WTC11 (cell line): ENCODE data around the gene EDIL3. TPM values are rescaled to one million over a fixed set of nuclear protein-coding genes. Genes with fewer than 3 reads are reported as not detected.

ENCODE experiments used
- ATAC-seq: fragments of 200-7000 bp; cut with Tn5 transposase; 2 replicates; pipeline ENCODE4 v1.10.0; 2021; ENCODE audit warnings: mild to moderate bottlenecking, moderate library complexity
- CTCF ChIA-PET: fragments of 300-600 bp; sonication (Branson Sonifier 250); formaldehyde crosslinking; loops from one replicate; lab custom pipeline; 2021; ENCODE audit warnings: antibody characterized with exemption; lab: Charles Lee
- POLR2A ChIA-PET: fragments of 350-600 bp; sonication (Branson Sonifier 250); formaldehyde crosslinking; loops from one replicate; lab custom pipeline; 2021; ENCODE audit warnings: antibody characterized with exemption; lab: Charles Lee
- DNase-seq: peaks from one replicate; pipeline ENCODE4 v3.0.0; 2021; ENCODE audit warnings: low spot score
- H3K27ac Mint-ChIP-seq: 2 replicates; pipeline ENCODE4 v1.8.0; 2021; ENCODE audit warnings: mixed read lengths
- H3K27me3 Mint-ChIP-seq: 2 replicates; pipeline ENCODE4 v1.8.0; 2021; ENCODE audit warnings: low read depth, mild to moderate bottlenecking, moderate library complexity, mixed read lengths
- H3K36me3 Mint-ChIP-seq: 2 replicates; pipeline ENCODE4 v1.8.0; 2021; ENCODE audit warnings: mixed read lengths
- H3K4me1 Mint-ChIP-seq: 2 replicates; pipeline ENCODE4 v1.8.0; 2022; ENCODE audit warnings: mixed read lengths
- H3K4me3 Mint-ChIP-seq: 2 replicates; pipeline ENCODE4 v1.8.0; 2021; ENCODE audit warnings: mild to moderate bottlenecking, moderate library complexity, mixed read lengths
- H3K9me3 Mint-ChIP-seq: 2 replicates; pipeline ENCODE4 v1.8.0; 2021; ENCODE audit warnings: mixed read lengths
- ATF1 ChIP-seq: sonication (generic); formaldehyde crosslinking; IDR thresholded peaks from 2 replicates; pipeline ENCODE4 v1.8.1; 2023; ENCODE audit warnings: mild to moderate bottlenecking, moderate library complexity, missing genetic modification reagents
- CBFB ChIP-seq: sonication (generic); formaldehyde crosslinking; IDR thresholded peaks from 2 replicates; pipeline ENCODE4 v1.8.1; 2022; ENCODE audit warnings: mild to moderate bottlenecking, low read depth, missing genetic modification reagents
- CDX4 ChIP-seq: fragments of 250-450 bp; sonication (Bioruptor Pico); IDR thresholded peaks from 2 replicates; pipeline ENCODE4 v1.9.0; 2021; ENCODE audit warnings: moderate library complexity, mild to moderate bottlenecking, inconsistent platforms, borderline replicate concordance
- CREB1 ChIP-seq: sonication (generic); formaldehyde crosslinking; IDR thresholded peaks from 2 replicates; pipeline ENCODE4 v1.8.0; 2023; ENCODE audit warnings: mild to moderate bottlenecking, missing genetic modification reagents
- EMX1 ChIP-seq: fragments of 250-450 bp; sonication (Bioruptor Pico); IDR thresholded peaks from 2 replicates; pipeline ENCODE4 v1.8.0; 2021; ENCODE audit warnings: mild to moderate bottlenecking
- ETV6 ChIP-seq: sonication (generic); formaldehyde crosslinking; IDR thresholded peaks from 2 replicates; pipeline ENCODE4 v1.8.1; 2022; ENCODE audit warnings: mild to moderate bottlenecking, missing genetic modification reagents
- GABPB1 ChIP-seq: sonication (generic); formaldehyde crosslinking; IDR thresholded peaks from 2 replicates; pipeline ENCODE4 v1.8.1; 2023; ENCODE audit warnings: mild to moderate bottlenecking, missing genetic modification reagents
- GRHL2 ChIP-seq: fragments of 250-450 bp; sonication (Bioruptor Pico); IDR thresholded peaks from 2 replicates; pipeline ENCODE4 v1.8.0; 2022; ENCODE audit warnings: mild to moderate bottlenecking, moderate library complexity; ENCODE audit not compliant: insufficient replicate concordance, severe bottlenecking
- GTF2I ChIP-seq: fragments of 250-450 bp; sonication (Bioruptor Pico); conservative IDR thresholded peaks from 2 replicates; pipeline ENCODE4 v1.4.0; 2021; ENCODE audit warnings: mild to moderate bottlenecking
- IRF2 ChIP-seq: sonication (generic); formaldehyde crosslinking; IDR thresholded peaks from 2 replicates; pipeline ENCODE4 v1.8.0; 2022; ENCODE audit warnings: low read depth, missing genetic modification reagents, borderline replicate concordance
- NFE2L1 ChIP-seq: sonication (generic); formaldehyde crosslinking; IDR thresholded peaks from 2 replicates; pipeline ENCODE4 v1.8.1; 2023; ENCODE audit warnings: missing genetic modification reagents
- NFYB ChIP-seq: sonication (generic); formaldehyde crosslinking; conservative IDR thresholded peaks from 2 replicates; pipeline ENCODE4 v1.8.0; 2022; ENCODE audit warnings: low read depth, missing genetic modification reagents
- NR1H2 ChIP-seq: sonication (generic); formaldehyde crosslinking; IDR thresholded peaks from 2 replicates; pipeline ENCODE4 v1.9.0; 2021; ENCODE audit warnings: mild to moderate bottlenecking, moderate library complexity, missing genetic modification reagents
- NR3C1 ChIP-seq: sonication (generic); formaldehyde crosslinking; conservative IDR thresholded peaks from 2 replicates; pipeline ENCODE4 v1.8.1; 2023; ENCODE audit warnings: low read depth, mild to moderate bottlenecking, missing genetic modification reagents
- PREB ChIP-seq: sonication (generic); formaldehyde crosslinking; IDR thresholded peaks from 2 replicates; pipeline ENCODE4 v1.8.1; 2022; ENCODE audit warnings: mild to moderate bottlenecking, missing genetic modification reagents, moderate library complexity, borderline replicate concordance
- PRRX2 ChIP-seq: fragments of 250-450 bp; sonication (Bioruptor Pico); IDR thresholded peaks from 2 replicates; pipeline ENCODE4 v1.8.0; 2021; ENCODE audit warnings: mild to moderate bottlenecking
- TP53 ChIP-seq: sonication (generic); formaldehyde crosslinking; IDR thresholded peaks from 2 replicates; pipeline ENCODE4 v1.8.1; 2023; ENCODE audit warnings: mild to moderate bottlenecking, missing genetic modification reagents
- USF1 ChIP-seq: sonication (generic); formaldehyde crosslinking; IDR thresholded peaks from 2 replicates; pipeline ENCODE4 v1.8.0; 2022; ENCODE audit warnings: mild to moderate bottlenecking, missing genetic modification reagents
- ZMAT4 ChIP-seq: fragments of 250-450 bp; sonication (Bioruptor Pico); IDR thresholded peaks from 2 replicates; pipeline ENCODE4 v1.9.0; 2021; ENCODE audit warnings: mild to moderate bottlenecking
- ZNF317 ChIP-seq: sonication (generic); formaldehyde crosslinking; IDR thresholded peaks from 2 replicates; pipeline ENCODE4 v1.8.1; 2023; ENCODE audit warnings: low read depth, mild to moderate bottlenecking, moderate library complexity, missing genetic modification reagents, borderline replicate concordance
- ZNF396 ChIP-seq: fragments of 250-450 bp; sonication (Bioruptor Pico); IDR thresholded peaks from 2 replicates; pipeline ENCODE4 v1.8.0; 2021; ENCODE audit warnings: mild to moderate bottlenecking, moderate library complexity, borderline replicate concordance
- total RNA-seq: library from RNA; stranded (reverse); gene quantifications from 3 replicates; pipeline ENCODE4 v1.2.3, GENCODE V29; 2021
- TF ChIP-seq, protein P1 (sequence below): sonication (generic); formaldehyde crosslinking; IDR thresholded peaks from 2 replicates; pipeline ENCODE4 v1.8.0; 2022; ENCODE audit warnings: mild to moderate bottlenecking, missing genetic modification reagents
- TF ChIP-seq, protein P2 (sequence below): sonication (generic); formaldehyde crosslinking; IDR thresholded peaks from 2 replicates; pipeline ENCODE4 v1.8.0; 2022; ENCODE audit warnings: mild to moderate bottlenecking, missing genetic modification reagents
- TF ChIP-seq, protein P3 (sequence below): sonication (generic); formaldehyde crosslinking; IDR thresholded peaks from 2 replicates; pipeline ENCODE4 v1.8.0; 2022; ENCODE audit warnings: mild to moderate bottlenecking, missing genetic modification reagents

The EDIL3 gene
- total RNA-seq, 1 experiment from 2014 or later = 48.3 TPM

DNA sequence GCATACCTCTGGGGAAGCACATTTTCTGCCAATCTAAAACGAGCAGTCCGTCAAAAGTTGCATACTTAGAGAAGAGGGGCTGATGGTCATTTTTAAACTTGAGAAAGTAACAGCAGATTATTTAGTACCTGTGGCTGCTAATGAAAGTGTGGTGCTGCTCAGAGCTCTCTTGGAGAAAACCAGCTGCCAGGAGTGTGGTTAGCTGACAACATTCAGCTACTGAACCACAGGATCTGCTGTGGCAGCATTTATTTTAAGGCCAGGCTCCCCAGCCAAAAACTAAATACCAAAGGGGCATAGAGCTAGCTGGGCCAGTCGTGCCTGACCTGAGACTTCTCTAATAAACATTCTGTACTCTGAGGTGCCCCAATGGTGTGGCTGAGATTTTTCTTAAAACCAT is 203.6 kb downstream of the EDIL3 start:
- ChIA-PET POLR2A (no interaction called here), CTCF (no interaction called here)
- Mint-ChIP-seq H3K27me3 (no peaks in the 10 kb centered on the region), H3K9me3 (no peaks in the 10 kb centered on the region), H3K36me3 (no peaks in the 10 kb centered on the region), H3K4me1 (peaks cover 7% of the 10 kb centered on the region), H3K27ac (no peak overlapping the region), H3K4me3 (no peak overlapping the region)
- ATAC-seq = no peak
- no peak for DNase-seq
- TF ChIP-seq EMX1 (CRISPR knock-in tag) (no peak), PREB (no peak), NR3C1 (no peak), CREB1 (CRISPR knock-in tag) (no peak), ZNF317 (CRISPR knock-in tag) (no peak), ATF1 (CRISPR knock-in tag) (no peak), NFYB (no peak), IRF2 (CRISPR knock-in tag) (no peak), GTF2I (no peak), ZNF396 (no peak), PRRX2 (CRISPR knock-in tag) (no peak), GRHL2 (CRISPR knock-in tag) (no peak)
- TF ChIP-seq, protein P1, sequence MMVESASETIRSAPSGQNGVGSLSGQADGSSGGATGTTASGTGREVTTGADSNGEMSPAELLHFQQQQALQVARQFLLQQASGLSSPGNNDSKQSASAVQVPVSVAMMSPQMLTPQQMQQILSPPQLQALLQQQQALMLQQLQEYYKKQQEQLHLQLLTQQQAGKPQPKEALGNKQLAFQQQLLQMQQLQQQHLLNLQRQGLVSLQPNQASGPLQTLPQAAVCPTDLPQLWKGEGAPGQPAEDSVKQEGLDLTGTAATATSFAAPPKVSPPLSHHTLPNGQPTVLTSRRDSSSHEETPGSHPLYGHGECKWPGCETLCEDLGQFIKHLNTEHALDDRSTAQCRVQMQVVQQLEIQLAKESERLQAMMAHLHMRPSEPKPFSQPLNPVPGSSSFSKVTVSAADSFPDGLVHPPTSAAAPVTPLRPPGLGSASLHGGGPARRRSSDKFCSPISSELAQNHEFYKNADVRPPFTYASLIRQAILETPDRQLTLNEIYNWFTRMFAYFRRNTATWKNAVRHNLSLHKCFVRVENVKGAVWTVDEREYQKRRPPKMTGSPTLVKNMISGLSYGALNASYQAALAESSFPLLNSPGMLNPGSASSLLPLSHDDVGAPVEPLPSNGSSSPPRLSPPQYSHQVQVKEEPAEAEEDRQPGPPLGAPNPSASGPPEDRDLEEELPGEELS (CRISPR knock-in tag) = no peak
- TF ChIP-seq, protein P2, sequence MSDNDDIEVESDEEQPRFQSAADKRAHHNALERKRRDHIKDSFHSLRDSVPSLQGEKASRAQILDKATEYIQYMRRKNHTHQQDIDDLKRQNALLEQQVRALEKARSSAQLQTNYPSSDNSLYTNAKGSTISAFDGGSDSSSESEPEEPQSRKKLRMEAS (CRISPR knock-in tag) = no peak
- TF ChIP-seq, protein P3, sequence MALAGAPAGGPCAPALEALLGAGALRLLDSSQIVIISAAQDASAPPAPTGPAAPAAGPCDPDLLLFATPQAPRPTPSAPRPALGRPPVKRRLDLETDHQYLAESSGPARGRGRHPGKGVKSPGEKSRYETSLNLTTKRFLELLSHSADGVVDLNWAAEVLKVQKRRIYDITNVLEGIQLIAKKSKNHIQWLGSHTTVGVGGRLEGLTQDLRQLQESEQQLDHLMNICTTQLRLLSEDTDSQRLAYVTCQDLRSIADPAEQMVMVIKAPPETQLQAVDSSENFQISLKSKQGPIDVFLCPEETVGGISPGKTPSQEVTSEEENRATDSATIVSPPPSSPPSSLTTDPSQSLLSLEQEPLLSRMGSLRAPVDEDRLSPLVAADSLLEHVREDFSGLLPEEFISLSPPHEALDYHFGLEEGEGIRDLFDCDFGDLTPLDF (CRISPR knock-in tag) = no peak

GRCh38 chr5:84168841-84169240 is 215.8 kb downstream of the EDIL3 start:
- Mint-ChIP-seq H3K36me3 (no peaks in the 10 kb centered on the region), H3K27ac (no peak overlapping the region), H3K9me3 (no peaks in the 10 kb centered on the region), H3K27me3 (no peaks in the 10 kb centered on the region), H3K4me1 (no peaks in the 10 kb centered on the region), H3K4me3 (no peak overlapping the region)
- ChIA-PET CTCF (no interaction called here), POLR2A (no interaction called here)
- DNase-seq (no peak), ATAC-seq (no peak)
- TF ChIP-seq, protein P1 (CRISPR knock-in tag) = no peak
- TF ChIP-seq NR1H2 (CRISPR knock-in tag) (no peak), GABPB1 (no peak), ETV6 (CRISPR knock-in tag) (no peak), USF1 (CRISPR knock-in tag) (no peak), CBFB (CRISPR knock-in tag) (no peak), NFE2L1 (CRISPR knock-in tag) (no peak), ZMAT4 (CRISPR knock-in tag) (no peak), ZNF396 (no peak), PREB (no peak), TP53 (no peak), CDX4 (CRISPR knock-in tag) (no peak)
